ENCODE measurements around the gene POLR2J. TPM values are rescaled to one million over a fixed set of nuclear protein-coding genes. Genes with fewer than 3 reads are reported as not detected.
A peak's percentile ranks its signal among the peaks of the same experiment; 100 is the strongest.

Gene POLR2J
- total RNA-seq, 3 donors from 2014 or later, result 14.3 to 24.2 (median 22.3) TPM

DNA sequence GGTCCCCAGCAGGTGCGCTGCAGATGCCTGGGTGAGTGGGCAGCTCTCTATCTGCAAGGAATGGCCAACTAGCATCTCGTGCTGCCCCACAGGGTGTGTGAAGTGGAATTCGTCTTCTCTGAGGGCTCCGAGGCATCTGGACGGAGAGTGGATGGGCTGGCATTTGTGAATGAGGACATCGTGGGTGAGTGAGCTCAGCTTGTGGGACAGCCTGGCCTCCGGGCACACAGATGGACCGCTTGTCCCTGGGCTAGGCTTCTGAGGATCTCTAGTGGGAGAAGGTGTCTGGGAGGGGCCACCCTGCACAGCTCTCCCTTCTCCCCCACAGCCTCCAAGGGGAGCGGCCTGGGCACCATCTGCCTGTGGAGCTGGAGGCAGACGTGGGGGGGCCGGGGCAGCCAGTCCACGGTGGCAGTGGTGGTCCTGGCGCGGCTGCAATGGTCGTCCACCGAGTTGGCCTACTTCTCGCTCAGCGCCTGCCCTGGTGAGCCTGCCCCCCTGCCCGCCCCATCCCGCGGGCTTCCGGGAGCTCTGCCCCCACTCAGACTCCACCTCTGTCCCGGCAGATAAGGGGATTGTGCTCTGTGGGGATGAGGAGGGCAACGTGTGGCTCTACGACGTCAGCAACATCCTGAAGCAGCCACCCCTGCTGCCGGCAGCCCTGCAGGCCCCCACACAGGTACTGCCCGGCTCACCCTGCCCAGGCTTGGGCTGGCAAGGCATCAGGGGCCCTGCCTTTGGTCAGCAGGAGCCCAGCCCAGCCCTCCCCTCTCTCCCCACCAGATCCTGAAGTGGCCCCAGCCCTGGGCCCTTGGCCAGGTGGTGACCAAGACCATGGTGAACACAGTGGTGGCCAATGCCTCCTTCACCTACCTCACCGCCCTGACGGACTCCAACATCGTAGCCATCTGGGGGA lies 6.3 kb downstream of the POLR2J start:
- no peaks in the 10 kb centered on the region for H3K4me1 ChIP-seq
- peak in 1 of 2 donors; percentile 48 for DNase-seq (ENCODE audit: low spot score in 2 of 2)
- TF ChIP-seq POLR2AphosphoS5 (IDR thresholded peaks at IDR 0.05) (no peak), POLR2A (IDR thresholded peaks at IDR 0.05) (no peak)
- TF ChIP-seq, protein P1, sequence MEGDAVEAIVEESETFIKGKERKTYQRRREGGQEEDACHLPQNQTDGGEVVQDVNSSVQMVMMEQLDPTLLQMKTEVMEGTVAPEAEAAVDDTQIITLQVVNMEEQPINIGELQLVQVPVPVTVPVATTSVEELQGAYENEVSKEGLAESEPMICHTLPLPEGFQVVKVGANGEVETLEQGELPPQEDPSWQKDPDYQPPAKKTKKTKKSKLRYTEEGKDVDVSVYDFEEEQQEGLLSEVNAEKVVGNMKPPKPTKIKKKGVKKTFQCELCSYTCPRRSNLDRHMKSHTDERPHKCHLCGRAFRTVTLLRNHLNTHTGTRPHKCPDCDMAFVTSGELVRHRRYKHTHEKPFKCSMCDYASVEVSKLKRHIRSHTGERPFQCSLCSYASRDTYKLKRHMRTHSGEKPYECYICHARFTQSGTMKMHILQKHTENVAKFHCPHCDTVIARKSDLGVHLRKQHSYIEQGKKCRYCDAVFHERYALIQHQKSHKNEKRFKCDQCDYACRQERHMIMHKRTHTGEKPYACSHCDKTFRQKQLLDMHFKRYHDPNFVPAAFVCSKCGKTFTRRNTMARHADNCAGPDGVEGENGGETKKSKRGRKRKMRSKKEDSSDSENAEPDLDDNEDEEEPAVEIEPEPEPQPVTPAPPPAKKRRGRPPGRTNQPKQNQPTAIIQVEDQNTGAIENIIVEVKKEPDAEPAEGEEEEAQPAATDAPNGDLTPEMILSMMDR (IDR thresholded peaks at IDR 0.05), result no peak
- H3K27me3 ChIP-seq, result no peaks in the 10 kb centered on the region
- H3K9me3 ChIP-seq, result no peaks in the 10 kb centered on the region
- H3K4me3 ChIP-seq, result no peak overlapping the region
- no peaks in the 10 kb centered on the region for H3K36me3 ChIP-seq
- H3K27ac ChIP-seq, result no peak overlapping the region
- intact Hi-C loops (cut with DNase I; ENCODE audit: low total_unique reads), result no loop called here

DNA sequence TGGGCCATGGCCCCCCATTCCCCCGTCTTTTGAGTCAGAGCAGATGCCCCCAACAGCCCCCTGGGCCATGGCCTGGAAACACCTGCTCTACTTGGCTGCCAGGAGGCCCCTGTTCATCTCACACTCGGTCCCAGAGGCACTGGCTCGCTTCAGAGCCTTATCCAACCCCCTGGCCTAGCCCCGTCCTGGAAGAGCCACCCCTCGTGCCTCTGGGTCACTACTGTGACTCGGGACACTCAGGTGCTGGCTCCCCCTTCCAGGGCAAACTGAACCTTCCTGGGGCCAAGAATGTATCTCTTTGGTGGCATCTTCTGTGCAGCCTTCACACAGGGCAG lies 7.0 kb downstream of the POLR2J start:
- Histone ChIP-seq H3K27ac (no peak overlapping the region), H3K9me3 (no peaks in the 10 kb centered on the region), H3K36me3 (no peaks in the 10 kb centered on the region), H3K4me3 (no peak overlapping the region), H3K4me1 (no peaks in the 10 kb centered on the region), H3K27me3 (no peaks in the 10 kb centered on the region)
- TF ChIP-seq POLR2A (IDR thresholded peaks at IDR 0.05) (no peak), POLR2AphosphoS5 (IDR thresholded peaks at IDR 0.05) (no peak)
- TF ChIP-seq, protein P1 (IDR thresholded peaks at IDR 0.05), result no peak
- DNase-seq (ENCODE audit: low spot score in 2 of 2), result peak in 1 of 2 donors; percentile 45
- intact Hi-C loops (cut with DNase I; ENCODE audit: low total_unique reads), result no loop called here

- intact Hi-C loops (cut with DNase I; ENCODE audit: low total_unique reads), result no loop called here
- DNase-seq (ENCODE audit: low spot score in 2 of 2), result peak in 1 of 2 donors; percentile 38
- no peak for TF ChIP-seq POLR2A (IDR thresholded peaks at IDR 0.05)
- no peak for TF ChIP-seq POLR2AphosphoS5 (IDR thresholded peaks at IDR 0.05)
- TF ChIP-seq, protein P1 (IDR thresholded peaks at IDR 0.05), result no peak
- Histone ChIP-seq H3K27me3 (no peaks in the 10 kb centered on the region), H3K27ac (no peak overlapping the region), H3K4me1 (no peaks in the 10 kb centered on the region), H3K36me3 (no peaks in the 10 kb centered on the region), H3K4me3 (no peak overlapping the region), H3K9me3 (no peaks in the 10 kb centered on the region)
These were observed 8.5 kb downstream of the POLR2J start for GRCh38 chr7:102469972-102470825.

DNA sequence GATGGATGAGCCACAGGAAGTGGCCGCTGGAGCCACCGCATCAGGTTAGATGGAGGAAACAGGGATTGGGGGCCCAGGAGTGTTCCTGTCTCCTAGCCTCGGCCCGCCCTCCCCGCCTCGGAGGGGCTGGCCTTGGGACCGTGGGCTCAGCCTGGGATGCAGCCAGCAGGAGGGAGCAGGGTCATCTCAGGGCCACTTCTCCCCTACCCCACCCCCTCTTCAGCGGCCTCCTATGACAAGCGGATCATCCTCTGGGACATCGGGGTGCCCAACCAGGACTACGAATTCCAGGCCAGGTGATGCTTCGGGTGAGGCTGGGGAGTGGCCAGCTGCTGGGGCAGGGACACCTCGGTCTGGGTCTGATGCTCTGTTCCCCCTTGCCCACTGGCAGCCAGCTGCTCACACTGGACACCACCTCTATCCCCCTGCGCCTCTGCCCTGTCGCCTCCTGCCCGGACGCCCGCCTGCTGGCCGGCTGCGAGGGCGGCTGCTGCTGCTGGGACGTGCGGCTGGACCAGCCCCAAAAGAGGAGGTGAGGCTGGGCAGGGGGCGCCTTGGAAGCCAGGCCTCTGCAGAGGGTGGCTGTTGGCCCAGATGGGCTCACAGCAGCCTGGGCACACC lies 9.3 kb downstream of the POLR2J start:
- Histone ChIP-seq H3K27ac (no peak overlapping the region), H3K9me3 (no peaks in the 10 kb centered on the region), H3K36me3 (no peaks in the 10 kb centered on the region), H3K4me1 (no peaks in the 10 kb centered on the region), H3K4me3 (no peak overlapping the region), H3K27me3 (no peaks in the 10 kb centered on the region)
- DNase-seq (ENCODE audit: low spot score in 2 of 2), result no peak
- TF ChIP-seq, protein P1 (IDR thresholded peaks at IDR 0.05), result no peak
- TF ChIP-seq POLR2A (IDR thresholded peaks at IDR 0.05), result no peak
- no peak for TF ChIP-seq POLR2AphosphoS5 (IDR thresholded peaks at IDR 0.05)
- intact Hi-C loops (cut with DNase I; ENCODE audit: low total_unique reads), result no loop called here
